Adrenal gland (tissue), 5 donors: ENCODE measurements around the gene KRTAP1-3.

Source experiments
- CTCF ChIP-seq, 6 experiments: fragments of 450-650 bp in 4 of 6; fragments of 200-600 bp in 2 of 6; sonication (generic) in 1 of 6; IDR thresholded peaks; 1 replicate in 5 of 6; 2 replicates in 1 of 6; pipeline versions ENCODE4 v1.5.1 to v1.8.0; 2016 to 2021; ENCODE audit warnings: antibody characterized with exemption in 6 of 6, mild to moderate bottlenecking in 2 of 6, moderate library complexity in 1 of 6
- POLR2A ChIP-seq, 2 donors: fragments of 450-650 bp; IDR thresholded peaks; one replicate each; pipeline ENCODE4 v1.6.1; 2017; ENCODE audit warnings: antibody characterized with exemption in 2 of 2, mild to moderate bottlenecking in 2 of 2, moderate library complexity in 1 of 2
- donor health status: DM: no; HTN: no; CAD: no.

DNA sequence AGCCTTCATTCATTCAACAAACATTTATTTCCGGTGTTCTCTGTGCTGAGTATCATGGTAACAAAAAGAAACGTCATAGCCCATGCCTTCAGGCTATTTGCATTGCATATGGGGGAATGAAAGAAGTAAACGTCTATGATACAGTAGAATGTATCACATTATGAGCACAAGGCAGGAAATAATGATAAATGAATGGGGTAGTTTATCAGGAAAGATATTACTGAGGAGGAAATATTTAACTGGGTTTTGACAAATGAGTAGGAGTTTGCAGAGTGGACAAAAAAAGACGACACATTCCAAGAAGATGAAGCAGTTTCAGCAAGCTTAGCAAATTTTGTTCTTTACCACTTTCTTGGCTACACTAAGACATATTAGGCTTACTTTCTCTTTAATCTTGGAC is 48.0 kb upstream of the KRTAP1-3 start:
- TF ChIP-seq CTCF (IDR thresholded peaks at IDR 0.05): no peak
- TF ChIP-seq POLR2A (IDR thresholded peaks at IDR 0.05): no peak
